ENCODE measurements around the gene IKZF5.

IKZF5 gene

DNA sequence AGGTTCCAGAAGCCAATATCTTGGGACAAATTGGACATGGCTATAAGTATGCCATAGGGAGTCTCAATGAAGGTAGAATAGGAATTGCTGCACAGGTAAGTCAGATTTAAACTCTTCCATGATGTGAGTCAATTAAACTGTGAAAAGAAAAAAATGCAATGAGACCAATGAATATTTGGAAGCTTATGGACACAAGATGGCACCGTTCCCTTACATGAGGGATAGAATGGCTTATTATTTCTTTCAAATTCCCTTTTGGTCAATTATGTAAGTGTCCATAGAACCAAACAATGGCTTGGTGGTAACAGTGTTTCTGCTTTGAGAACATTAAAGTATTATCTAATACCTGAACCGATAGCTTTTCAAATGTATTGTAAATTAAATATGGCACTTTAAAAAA lies 35.8 kb upstream of the IKZF5 start:
- Histone ChIP-seq H3K79me2 (ENCODE audit: low read length) (no peaks in the 10 kb centered on the region), H3F3A (ENCODE audit: insufficient read depth, low read length) (no peaks in the 10 kb centered on the region), H2AFZ (ENCODE audit: low read length) (no peak overlapping the region), H3K4me3 (ENCODE audit: low read length) (no peak overlapping the region), H3K9me3 (replicated peaks; ENCODE audit: insufficient read depth, low read length) (no peaks in the 10 kb centered on the region), H3K36me3 (replicated peaks; ENCODE audit: insufficient read depth, low read length) (no peaks in the 10 kb centered on the region), H4K20me1 (ENCODE audit: insufficient read depth, low read length) (no peaks in the 10 kb centered on the region), H3K9ac (ENCODE audit: low read length) (no peak overlapping the region), H3K9me2 (replicated peaks; ENCODE audit: insufficient read depth, low read length) (no peaks in the 10 kb centered on the region), H3K4me1 (ENCODE audit: low read length) (no peaks in the 10 kb centered on the region), H3K27me3 (replicated peaks; ENCODE audit: insufficient read depth, low read length) (no peaks in the 10 kb centered on the region), H3K4me2 (ENCODE audit: low read depth, low read length) (no peak overlapping the region), H3K27ac (ENCODE audit: low read length) (no peak overlapping the region)
- DNase-seq: no peak
- TF ChIP-seq EZH2phosphoT487 (IDR thresholded peaks at IDR 0.05; ENCODE audit: low read length): no peak
- TF ChIP-seq, protein P1, sequence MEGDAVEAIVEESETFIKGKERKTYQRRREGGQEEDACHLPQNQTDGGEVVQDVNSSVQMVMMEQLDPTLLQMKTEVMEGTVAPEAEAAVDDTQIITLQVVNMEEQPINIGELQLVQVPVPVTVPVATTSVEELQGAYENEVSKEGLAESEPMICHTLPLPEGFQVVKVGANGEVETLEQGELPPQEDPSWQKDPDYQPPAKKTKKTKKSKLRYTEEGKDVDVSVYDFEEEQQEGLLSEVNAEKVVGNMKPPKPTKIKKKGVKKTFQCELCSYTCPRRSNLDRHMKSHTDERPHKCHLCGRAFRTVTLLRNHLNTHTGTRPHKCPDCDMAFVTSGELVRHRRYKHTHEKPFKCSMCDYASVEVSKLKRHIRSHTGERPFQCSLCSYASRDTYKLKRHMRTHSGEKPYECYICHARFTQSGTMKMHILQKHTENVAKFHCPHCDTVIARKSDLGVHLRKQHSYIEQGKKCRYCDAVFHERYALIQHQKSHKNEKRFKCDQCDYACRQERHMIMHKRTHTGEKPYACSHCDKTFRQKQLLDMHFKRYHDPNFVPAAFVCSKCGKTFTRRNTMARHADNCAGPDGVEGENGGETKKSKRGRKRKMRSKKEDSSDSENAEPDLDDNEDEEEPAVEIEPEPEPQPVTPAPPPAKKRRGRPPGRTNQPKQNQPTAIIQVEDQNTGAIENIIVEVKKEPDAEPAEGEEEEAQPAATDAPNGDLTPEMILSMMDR (IDR thresholded peaks at IDR 0.05; ENCODE audit: low read length): peak; percentile 18

DNA sequence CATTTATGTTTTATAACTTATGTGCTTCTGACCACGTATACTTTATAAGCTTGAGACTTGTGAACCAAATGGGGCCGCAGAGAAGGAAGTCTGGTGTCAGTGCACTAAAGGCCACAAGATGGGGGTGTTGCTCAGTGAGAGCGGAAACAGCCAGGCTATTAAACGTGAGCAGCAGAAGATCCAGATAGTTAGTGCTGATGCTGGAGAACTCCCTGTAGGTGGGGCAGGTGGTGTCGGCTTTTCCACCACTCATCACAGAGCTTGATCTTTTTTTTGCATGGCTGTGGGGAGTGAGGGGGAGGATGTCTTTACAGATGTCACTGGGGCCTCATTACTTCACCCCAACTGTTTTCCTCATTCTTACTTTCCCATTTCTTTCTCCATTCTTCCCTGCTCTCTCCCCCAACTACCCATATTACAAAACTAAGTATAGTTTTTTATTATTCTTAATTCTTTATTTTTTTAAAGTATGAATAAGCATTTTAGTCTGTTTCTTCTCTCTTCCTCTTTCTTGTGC lies 34.9 kb upstream of the IKZF5 start:
- no peak overlapping the region for H3K4me2 ChIP-seq (ENCODE audit: low read depth, low read length)
- peak; percentile 65 for DNase-seq
- no peaks in the 10 kb centered on the region for H3K4me1 ChIP-seq (ENCODE audit: low read length)
- H3K27me3 ChIP-seq (replicated peaks; ENCODE audit: insufficient read depth, low read length): no peaks in the 10 kb centered on the region
- no peaks in the 10 kb centered on the region for H3K79me2 ChIP-seq (ENCODE audit: low read length)
- no peaks in the 10 kb centered on the region for H3K9me2 ChIP-seq (replicated peaks; ENCODE audit: insufficient read depth, low read length)
- no peaks in the 10 kb centered on the region for H3K9me3 ChIP-seq (replicated peaks; ENCODE audit: insufficient read depth, low read length)
- no peaks in the 10 kb centered on the region for H3F3A ChIP-seq (ENCODE audit: insufficient read depth, low read length)
- H4K20me1 ChIP-seq (ENCODE audit: insufficient read depth, low read length): no peaks in the 10 kb centered on the region
- TF ChIP-seq, protein P1 (IDR thresholded peaks at IDR 0.05; ENCODE audit: low read length): peak; percentile 81
- TF ChIP-seq EZH2phosphoT487 (IDR thresholded peaks at IDR 0.05; ENCODE audit: low read length) (no peak), EZH2 (optimal IDR thresholded peaks at IDR 0.05; ENCODE audit: low read depth, low read length) (no peak)
- H3K36me3 ChIP-seq (replicated peaks; ENCODE audit: insufficient read depth, low read length): no peaks in the 10 kb centered on the region
- no peak overlapping the region for H3K4me3 ChIP-seq (ENCODE audit: low read length)
- H3K27ac ChIP-seq (ENCODE audit: low read length): no peak overlapping the region
- H2AFZ ChIP-seq (ENCODE audit: low read length): no peak overlapping the region
- H3K9ac ChIP-seq (ENCODE audit: low read length): no peak overlapping the region

DNA sequence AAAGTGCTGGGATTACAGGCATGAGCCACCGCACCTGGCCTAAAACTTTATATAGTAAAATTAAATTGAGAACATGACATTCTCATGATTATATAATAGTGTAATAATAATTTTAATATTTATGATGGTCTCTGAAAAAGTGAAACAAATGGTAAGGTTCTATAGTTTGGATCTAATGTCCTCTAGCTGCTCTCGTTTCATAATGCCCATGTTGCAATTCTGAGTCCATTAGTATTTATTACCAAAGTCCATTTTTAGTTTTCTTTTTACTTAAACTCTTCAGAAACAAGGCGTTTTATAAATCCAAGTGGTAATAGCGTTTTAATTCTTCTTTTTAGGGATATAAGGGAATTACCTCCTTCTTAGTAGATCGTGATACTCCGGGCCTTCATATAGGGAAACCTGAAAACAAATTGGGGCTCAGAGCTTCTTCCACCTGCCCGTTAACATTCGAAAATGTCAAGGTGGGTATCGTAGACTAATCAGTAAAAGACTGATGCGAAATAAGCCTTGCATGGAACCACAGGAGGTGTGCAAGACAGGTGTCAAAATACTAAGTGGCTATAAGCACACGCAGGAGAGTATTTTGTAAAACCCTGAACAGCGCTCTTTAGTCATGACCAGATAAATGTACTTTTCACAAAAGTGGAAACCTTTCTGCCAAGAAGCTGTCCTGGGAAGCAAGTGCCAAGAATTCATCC lies 34.3 kb upstream of the IKZF5 start:
- H3K36me3 ChIP-seq (replicated peaks; ENCODE audit: insufficient read depth, low read length): no peaks in the 10 kb centered on the region

More for the DNA sequence above, 34.3 kb upstream of the IKZF5 start:
- no peak overlapping the region for H3K9ac ChIP-seq (ENCODE audit: low read length)
- no peak overlapping the region for H3K4me2 ChIP-seq (ENCODE audit: low read depth, low read length)
- H3K9me2 ChIP-seq (replicated peaks; ENCODE audit: insufficient read depth, low read length): no peaks in the 10 kb centered on the region
- no peak overlapping the region for H3K4me3 ChIP-seq (ENCODE audit: low read length)
- no peaks in the 10 kb centered on the region for H4K20me1 ChIP-seq (ENCODE audit: insufficient read depth, low read length)
- H3K9me3 ChIP-seq (replicated peaks; ENCODE audit: insufficient read depth, low read length): no peaks in the 10 kb centered on the region
- no peaks in the 10 kb centered on the region for H3K79me2 ChIP-seq (ENCODE audit: low read length)
- no peak for DNase-seq
- H3K27ac ChIP-seq (ENCODE audit: low read length): no peak overlapping the region
- TF ChIP-seq EZH2phosphoT487 (IDR thresholded peaks at IDR 0.05; ENCODE audit: low read length): no peak
- no peak for TF ChIP-seq EZH2 (optimal IDR thresholded peaks at IDR 0.05; ENCODE audit: low read depth, low read length)
- TF ChIP-seq, protein P1 (IDR thresholded peaks at IDR 0.05; ENCODE audit: low read length): no peak
- no peaks in the 10 kb centered on the region for H3F3A ChIP-seq (ENCODE audit: insufficient read depth, low read length)
- no peak overlapping the region for H2AFZ ChIP-seq (ENCODE audit: low read length)
- no peaks in the 10 kb centered on the region for H3K4me1 ChIP-seq (ENCODE audit: low read length)
- no peaks in the 10 kb centered on the region for H3K27me3 ChIP-seq (replicated peaks; ENCODE audit: insufficient read depth, low read length)

All from MM.1S (cell line).